Stimulated activated CD8-positive, alpha-beta memory T cell treated with anti-CD3 and anti-CD28 coated beads, Interleukin-4, amount 100 ng/mL, for 4 hours (primary cell): ENCODE results near the gene ZNF628.
"Not testable (repeated sequence)": the region's sequence is repeated elsewhere in the genome, so short reads cannot be mapped to it uniquely, and the experiment has no call there.

Experiments
- DNase-seq, 2 donors: peaks; one replicate each; pipeline ENCODE4 v3.0.0-alpha.2; 2020; ENCODE audit warnings: low read depth in 2 of 2, low spot score in 1 of 2

Gene ZNF628

DNA sequence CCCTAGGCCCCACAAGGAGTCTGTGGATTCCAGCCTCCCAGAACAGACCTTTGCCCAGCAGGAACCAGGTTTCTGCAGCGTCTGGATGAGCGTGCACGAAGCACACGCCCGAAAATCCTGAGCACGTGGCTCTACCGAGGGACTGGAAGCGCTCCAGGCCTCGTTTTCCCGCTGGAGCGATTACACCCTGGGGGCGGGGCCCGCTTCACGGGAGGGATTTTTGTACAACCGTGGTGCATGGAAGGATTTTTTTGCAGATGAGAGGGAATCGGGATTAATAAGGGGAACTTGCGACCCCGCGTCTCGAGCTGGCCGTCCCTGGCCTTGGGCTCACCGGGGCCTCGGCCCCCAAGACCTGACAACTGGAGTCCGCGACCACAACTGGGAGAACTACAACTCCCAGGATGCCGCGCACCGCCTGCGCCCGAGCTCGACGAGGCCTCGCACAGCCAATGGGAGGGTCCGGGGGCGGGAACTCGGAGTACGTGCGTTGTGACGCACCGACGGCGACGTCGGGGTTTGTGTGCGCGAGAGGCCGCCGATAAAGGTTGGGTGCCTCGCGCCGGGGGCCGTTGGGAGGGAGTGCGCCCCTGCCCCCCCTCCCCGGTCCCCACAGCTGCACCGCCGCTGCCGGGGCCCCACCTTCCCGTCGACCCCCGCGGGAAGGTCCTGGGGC is at the start of gene ZNF628:
TSS of gene ZNF628 (plus strand) at position 518 of the 676 bp plus-strand sequence. CDS start 3,294 bp downstream, outside the sequence.
- peak; percentile 92 to 97 for DNase-seq

DNA sequence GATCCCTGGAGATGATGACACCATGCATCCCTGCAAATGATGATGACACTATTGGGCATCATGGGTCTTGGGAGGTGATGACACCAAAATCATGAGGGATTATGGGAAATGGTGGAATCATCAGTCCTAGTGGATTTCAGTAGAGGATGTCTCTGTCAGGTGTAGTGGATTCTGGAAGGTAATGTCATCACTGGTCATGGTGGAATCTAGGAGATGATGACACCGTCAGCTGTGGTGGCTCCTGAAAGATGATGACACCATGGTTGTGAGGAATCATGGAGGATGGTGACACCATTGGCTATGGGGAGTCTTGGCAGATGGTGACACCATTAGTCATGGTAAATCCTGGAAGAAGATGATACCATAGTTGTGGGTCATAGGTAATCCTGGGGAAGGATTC is 45.2 kb upstream of the ZNF628 start:
- DNase-seq: no peak

DNA sequence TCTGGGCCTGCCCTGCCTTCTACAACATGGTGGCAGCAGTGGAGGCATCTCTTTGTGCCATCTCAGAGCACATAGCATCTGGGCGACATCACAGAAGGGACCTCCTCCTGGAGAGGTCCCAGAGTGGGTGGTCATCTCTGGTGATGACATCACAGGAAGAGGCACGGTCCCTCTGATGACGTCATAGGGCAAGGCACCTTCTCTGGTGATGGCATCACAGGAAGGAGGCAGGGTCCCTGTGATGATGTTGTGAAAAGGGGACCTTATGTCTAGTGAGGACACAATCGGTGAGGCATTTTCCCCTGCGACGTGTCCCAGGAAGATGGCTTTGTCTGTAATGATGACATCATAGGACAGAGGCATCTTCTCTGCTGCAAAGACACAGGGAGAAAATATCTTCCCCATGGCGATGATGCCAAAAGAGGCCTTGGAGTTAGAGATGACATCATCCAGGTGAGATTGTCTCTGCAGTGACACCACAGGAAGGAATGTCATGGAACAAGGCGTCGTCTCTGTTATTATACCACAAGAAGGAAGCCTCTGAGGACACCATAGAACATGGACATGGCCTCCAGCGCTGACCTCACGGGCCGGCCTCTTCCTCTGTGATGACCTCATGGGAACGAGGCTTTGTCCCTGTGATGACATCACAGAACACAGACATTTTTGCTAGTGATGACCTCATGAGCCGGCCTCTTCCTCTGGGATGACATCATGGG is 44.0 kb upstream of the ZNF628 start:
- DNase-seq: no peak

DNA sequence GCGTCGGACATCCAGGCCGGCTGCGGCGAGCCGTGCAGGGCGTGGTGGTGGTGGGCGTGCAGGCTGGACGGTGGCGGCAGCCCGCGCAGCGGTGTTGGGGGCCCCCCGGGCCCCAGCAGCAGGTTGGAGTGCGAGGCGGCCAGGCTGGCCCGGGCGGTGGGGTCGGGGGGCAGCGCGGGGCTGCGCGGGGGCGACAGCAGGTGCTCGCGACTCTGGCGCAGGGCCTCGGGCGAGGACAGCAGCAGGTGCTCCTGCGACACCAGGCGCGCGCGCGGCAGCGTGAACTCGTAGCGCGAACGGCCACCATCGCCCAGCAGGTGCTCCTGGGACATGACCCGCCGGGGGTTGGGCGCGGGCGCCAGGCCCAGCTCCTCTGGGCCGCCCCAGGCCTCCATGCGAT is 43.1 kb upstream of the ZNF628 start:
- no peak for DNase-seq

DNA sequence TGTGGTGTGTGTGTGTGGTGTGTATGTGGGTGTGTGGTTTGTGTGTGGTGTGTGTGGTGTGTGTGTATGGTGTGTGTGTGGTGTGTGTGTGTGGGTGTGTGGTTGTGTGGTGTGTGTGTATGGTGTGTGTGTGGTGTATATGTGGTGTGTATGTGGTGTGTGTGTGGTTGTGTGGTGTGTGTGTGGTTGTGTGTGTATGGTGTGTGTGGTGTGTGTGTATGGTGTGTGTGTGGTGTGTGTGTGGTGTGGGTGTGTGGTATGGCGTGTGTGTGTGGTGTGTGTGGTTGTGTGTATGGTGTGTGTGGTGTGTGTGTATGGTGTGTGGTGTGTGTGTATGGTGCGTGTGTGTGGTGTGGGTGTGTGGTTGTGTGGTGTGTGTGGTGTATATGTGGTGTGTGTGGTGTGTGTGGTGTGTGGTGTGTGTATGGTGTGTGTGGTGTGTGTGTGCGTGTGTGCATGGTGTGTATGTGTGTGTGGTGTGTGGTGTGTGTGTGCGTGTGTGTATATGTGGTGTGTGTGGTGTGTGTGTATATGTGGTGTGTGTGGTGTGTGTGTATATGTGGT is 42.0 kb upstream of the ZNF628 start:
- no peak for DNase-seq

DNA sequence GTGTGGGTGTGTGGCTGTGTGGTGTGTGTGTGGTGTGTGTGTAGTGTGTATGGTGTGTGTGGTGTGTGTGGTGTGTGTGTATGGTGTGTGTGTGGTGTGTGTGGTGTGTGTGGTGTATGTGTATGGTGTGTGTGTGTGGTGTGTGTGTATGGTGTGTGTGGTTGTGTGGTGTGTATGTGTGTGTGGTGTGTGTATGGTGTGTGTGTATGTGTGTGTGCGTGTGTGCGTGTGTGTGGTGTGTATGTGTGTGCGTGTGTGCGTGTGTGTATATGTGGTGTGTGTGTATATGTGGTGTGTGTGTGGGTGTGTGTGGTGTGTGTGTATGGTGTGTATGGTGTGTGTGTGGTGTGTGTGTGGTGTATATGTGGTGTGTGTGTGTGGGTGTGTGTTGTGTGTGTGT is 41.4 kb upstream of the ZNF628 start:
- DNase-seq: no peak

DNA sequence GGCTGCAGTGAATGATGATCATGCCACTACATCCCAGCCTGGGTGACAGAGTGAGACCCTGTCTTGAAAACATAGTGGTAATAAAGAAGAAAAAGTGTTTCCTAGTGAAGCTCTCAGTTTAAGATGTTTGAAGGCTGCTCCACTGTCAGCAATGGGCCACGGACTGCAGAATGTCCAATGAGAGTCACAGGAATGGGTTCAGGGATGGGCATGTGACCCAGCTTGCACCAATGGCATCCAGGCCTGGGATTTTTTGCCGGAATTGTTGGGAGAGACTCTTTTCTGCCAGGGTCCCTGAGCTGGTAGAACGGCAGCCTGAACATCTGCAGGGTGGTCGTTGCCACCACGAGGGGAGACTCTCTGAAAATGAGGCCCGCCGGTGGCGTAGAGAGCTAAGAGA is 39.6 kb upstream of the ZNF628 start:
- DNase-seq: no peak

DNA sequence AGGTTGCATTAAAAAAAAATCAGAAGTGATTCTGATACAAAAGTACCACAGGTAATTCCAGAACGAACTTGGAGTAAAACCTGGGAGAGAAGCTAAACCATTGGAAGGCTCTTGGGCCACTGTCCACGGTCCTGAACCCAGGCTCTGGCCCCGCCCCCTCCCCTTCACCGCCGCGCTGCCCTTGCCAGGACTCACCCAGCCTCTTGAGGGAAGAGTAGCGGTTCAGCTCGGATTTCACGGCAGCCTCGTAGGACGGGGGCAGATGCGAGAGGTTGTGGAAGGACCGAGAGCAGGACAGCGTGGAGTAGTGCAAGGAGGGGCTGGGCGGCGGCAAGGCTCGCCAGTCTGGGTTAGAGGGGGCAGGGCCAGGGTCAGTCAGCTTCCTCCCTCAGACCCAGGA is 39.0 kb upstream of the ZNF628 start:
- DNase-seq: no peak

DNA sequence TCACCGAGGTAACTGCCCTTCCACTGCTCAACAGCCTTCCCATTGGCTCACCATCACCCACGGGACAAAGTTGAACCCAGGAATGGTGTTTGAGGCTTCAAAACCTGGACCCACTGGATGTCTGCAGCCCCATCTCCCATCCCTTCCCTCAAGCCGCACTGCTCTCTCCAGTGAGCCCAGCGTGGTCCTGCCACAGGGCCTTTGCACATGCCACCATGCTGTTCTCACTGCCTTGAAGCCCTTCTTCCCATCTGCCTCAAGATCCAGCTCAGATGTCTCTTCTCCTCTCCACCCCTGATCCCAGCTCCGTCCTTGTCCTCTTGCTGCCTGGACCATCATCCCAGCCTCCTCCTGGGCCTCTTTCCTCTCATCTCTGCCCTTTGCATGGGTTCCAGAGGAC is 37.4 kb upstream of the ZNF628 start:
- no peak for DNase-seq

DNA sequence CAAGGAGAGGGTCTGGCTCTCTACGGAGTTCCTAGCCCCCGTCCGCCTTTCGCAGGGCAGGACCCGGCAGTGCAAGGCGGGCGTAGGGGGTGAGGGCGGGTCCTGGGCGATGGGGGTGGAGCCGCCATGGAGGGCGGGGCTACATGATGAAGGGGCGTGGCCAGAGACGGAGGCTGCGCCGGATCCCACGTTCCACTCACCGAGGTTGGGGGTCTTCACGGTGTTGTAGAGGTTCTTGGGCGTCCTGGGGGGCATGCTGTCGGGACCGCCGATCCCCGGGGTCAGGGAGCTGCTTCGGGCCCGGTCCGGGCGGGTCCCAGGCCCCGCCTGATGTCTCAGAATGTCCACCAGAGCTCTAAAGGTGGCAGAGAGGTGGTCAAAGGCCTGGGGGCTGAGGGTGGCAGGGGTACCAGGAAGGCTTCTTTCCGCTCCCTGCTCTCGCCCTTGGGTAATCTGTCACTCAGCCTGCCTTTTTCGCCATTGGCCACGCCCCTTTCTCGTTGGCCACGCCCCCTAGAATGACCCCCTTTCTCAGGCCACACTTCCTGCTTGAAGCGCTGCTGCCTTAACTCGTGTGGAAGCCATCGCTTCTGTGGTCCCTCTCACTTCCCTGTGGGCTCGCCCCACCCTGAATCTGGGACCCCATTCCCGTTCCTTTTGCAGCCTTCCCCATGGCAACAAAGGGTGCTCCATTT is 35.9 kb upstream of the ZNF628 start:
- DNase-seq: no peak

DNA sequence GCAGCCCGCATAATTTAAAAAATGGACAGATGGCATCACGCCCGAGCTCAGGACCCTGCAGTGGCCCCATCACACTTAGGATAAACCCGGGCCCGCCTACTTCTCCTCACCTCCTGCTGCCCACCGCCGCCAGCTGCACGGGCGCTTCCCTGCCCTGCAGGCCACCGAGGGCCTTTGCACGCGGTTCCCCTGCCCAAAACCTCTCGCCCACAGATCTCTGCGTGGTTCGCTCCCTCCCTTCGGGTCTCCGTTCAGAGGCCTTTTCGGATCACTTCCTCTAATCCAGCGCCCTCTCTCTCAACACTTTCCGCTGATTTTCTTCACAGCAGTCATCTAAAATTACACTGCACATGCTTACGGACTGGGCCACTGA is 35.1 kb upstream of the ZNF628 start:
- DNase-seq: no peak

DNA sequence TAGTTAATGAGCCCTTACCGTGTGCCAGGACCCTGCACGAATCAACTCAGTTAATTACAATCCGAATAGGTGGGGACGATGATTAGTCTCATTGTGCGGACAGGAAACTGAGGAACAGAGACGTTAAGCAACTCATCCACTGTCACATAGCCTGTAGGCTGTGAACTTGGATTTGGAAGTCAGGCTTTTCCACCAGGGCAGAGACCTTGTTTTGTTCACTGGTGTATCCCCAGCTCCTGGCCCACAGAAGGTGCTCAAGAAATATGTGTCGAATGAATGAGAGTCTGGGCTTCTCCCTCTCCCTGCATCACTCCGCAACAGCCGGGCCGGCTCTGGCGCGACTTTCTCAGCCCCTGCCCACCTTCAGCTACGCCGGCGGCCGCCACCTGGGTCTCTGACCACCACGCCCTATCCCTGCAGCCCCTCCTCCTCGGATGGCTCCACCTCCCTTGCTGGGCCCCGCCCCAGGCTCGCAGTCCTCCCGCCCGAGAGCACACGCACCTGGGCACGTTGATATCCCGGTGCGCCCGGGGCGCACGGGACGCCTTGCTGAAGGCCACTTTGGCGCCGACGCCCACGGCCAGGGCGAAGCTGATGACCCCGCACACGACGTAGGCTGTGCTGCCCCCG is 34.6 kb upstream of the ZNF628 start:
- no peak for DNase-seq

DNA sequence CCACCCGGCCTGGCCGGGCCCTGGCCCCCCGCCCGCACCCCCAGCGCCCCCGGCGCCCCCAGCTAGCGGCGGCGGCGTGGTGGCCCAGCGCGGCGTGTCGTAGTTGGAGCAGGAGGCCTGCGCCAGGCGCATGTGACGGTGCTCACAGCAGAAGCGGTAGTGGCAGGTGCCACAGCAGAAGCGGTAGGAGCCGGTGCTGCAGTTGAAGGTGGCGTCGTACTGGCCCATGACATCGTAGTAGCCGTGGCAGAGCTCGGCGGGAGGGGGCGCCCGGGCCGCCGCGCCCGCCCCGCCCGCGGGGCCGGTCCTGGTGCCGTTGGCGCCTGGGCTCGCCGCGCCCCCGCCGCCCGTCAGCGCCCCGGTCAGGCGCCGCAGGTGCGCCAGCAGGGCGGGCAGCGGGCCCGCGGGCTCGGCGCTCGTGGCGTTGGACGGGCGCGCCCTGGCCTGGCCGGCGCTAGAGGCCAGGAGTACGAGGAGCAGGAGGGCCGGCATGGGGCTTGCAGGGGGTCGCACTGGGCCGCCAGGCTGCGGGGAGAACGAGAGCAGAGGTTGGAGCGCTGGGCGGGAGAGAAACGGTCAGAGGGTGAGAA is 34.0 kb upstream of the ZNF628 start:
- no peak for DNase-seq

DNA sequence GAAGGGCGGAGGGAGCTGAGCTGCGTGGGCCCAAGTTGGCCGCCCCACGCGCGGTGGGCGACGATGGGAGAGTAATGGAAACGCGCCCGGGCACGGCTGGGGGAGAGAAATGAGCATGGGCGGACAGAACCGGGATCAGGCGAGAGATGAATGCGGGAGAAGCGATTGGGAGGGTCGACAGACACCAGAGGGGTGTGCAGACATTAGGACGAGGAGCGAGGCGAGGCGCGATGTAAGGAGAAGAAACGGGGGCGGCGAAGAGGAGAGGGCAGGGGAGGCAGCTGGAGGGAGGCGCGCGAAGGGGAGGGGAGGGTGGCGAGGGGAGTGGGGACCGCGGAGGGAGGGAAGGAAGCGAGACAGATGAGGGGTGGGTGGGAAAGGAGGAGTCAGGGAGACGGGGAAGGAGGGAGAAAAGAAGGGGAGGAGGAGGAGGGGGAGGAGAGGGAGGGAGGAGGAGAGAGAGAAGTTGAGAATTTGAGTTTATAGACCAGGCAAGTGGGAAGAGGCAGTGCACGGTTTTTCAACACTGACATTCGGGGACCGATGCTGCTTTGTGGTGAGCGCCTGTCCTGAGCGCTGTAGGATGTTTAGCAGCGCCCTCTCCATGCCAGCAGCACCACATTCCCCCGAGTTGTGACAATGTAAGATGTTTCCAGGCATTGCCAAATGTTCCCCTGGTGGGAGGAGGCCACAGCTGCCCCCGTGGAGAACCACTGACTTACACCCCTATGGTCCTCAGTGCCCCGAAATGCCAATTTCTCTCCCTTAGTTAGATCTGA is 33.2 kb upstream of the ZNF628 start, which contains the start of gene SHISA7:
TSS of gene SHISA7 (minus strand) at position 256 of the 779 bp plus-strand sequence. CDS start 437 bp downstream, outside the sequence.
- no peak for DNase-seq

DNA sequence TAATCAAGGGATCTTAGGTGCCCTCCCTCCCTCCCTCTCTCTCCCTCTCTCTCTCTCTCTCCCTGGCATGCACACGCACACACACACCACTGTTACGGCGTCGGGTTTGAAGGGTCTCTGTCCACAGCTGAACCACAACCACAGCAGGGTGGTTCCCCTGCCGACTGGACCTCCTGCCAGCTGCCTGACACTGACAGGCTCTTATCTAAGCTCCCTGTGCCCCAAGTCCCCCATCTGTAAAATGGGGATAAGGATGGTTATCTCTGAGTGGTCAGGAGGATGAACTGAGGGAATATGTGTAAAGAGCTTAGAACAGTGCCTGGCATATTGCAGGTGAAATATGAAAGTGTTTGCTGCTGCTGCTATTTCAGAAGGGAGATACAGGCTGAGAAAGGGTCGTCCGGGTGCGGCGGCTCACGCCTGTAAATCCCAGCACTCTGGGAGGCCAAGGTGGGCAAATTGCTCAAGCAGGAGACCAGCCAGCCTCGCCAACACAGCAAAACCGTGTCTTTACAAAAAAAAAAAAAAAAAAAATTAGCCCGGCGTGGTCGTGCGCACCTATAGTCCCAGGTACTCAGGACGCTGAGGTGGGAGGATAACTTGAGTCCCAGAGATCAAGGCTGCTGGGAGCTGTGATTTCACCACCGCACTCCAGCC is 32.5 kb upstream of the ZNF628 start:
- DNase-seq: no peak

DNA sequence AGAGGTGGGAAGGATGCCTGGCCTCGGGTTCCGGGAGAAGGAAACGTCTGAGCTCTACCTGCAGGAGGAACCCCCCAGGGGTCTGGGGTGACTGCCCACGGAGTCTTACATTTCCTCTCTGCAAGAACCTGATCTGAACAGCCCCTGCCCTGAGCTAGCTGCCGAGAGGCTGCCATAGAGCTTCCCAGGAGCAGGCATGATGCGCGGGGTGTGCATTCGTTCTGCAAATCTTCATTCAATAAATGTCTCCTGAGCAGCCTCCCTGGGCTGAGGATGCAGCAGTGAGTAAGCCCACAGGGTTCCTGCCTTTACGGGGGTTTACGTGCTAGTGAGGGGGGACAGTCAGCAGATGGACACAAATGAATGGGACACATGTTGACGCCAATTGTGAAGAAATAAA is 31.8 kb upstream of the ZNF628 start:
- no peak for DNase-seq

DNA sequence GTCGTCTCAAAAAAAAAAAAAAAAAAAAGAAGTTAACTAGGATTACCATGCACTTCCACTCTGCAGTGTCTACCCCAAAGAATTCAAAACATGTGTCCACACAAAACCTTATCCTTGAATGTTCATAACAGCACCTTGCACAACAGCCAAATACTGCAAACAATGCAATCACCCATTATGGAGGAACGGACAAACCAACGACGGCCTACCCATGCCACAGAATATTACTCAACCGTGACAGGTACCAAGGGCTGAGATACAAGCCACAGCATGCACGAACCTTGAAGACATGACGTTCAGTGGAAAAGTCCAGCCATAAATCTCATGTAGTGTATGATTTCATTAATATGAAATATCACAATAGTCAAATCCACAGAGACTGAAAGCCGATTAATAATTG is 30.4 kb upstream of the ZNF628 start:
- no peak for DNase-seq

DNA sequence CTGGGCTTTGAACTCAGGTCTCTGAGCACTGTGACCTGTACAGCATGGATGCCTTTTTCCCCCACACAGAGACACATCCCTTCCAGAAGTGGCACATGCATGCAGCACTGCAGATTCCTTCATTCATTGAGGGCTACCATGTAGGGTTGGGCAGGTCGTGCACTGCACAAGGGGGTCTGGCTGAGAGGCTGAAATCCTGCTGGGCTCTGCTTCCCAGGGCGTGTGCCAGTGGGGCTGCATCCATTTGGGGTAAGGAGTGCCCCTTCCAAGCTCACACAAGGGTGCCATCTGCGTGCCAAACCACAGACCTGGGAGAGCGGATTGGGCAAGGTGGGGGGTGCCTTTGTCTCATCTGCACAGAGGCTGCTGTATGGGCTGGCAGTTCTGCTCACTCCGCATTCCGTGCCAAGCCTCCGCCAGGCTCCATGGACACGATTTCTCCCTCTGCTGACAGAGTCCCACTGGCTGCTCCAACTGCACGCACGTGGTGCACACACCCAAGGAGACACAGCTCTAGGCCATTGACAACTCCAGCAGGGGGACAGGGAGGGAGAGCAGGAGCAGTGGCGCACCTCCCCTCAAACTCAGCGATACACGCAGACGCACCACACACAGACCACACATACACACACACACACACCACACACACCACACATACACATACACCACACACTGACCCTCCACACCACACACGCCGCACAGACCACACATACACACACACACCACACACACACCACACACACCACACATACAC is 28.8 kb upstream of the ZNF628 start:
- no peak for DNase-seq

DNA sequence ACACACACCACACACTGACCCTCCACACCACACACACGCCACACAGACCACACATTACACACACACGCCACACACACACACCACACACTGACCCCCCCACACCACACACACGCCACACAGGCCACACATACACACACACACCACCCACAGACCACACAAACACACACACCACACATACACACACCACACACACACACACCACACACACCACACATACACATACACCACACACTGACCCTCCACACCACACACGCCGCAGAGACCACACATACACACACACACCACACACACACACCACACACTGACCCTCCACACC is 28.3 kb upstream of the ZNF628 start:
- not testable (repeated sequence) for DNase-seq
